ENCODE measurements around the gene DPF3. TPM values are rescaled to one million over a fixed set of nuclear protein-coding genes. Genes with fewer than 3 reads are reported as not detected.

The DPF3 gene
- total and polyA plus RNA-seq, 9 of the 15 experiments (the other 6 are each of a cell fraction or from before 2014, with no cell fraction given) = 0.21 to 4.9 (median 1.2) TPM

GRCh38 chr14:72611506-72611905 lies 282.4 kb downstream of the DPF3 start:
- DNase-seq (ENCODE audit: extremely low read depth in 1 of 4, low spot score in 3 of 4) (no peak), FAIRE-seq (no peak), ATAC-seq (no peak)
- no peaks in the 10 kb centered on the region for H3K4me1 ChIP-seq (replicated peaks in 1 of 2; ENCODE audit: control insufficient read depth in 2 of 2, insufficient read depth in 2 of 2, low read length in 2 of 2)
- WGBS (ENCODE audit: insufficient coverage, low coverage, missing lambda C conversion rate) = 0% methylated on average over 2 of the region's 4 CpGs
- no peak overlapping the region for H3K4me2 ChIP-seq (ENCODE audit: insufficient read depth, low read length)
- H3K27me3 ChIP-seq (ENCODE audit: control insufficient read depth in 2 of 2, insufficient read depth in 2 of 2, low read length in 2 of 2) = peaks cover 0 to 1% of the 10 kb centered on the region in 2 experiments; a peak in 1 of 5 replicates
- no peak overlapping the region for H3K4me3 ChIP-seq
- H3K9me3 ChIP-seq (replicated peaks; ENCODE audit: control insufficient read depth, insufficient read depth, low read depth, low read length) = no peaks in the 10 kb centered on the region
- H3K9me1 ChIP-seq (ENCODE audit: control insufficient read depth, insufficient read depth, low read length) = no peaks in the 10 kb centered on the region
- ChIA-PET POLR2A (interaction anchor here (1.4 kb wide), 1 partner anchor 11 kb away, joined by 3 read pairs; no protein-coding TSS in a partner anchor), CTCF (ENCODE audit: low intra/inter-chr PET ratio) (no interaction called here)
- BruUV-seq (replicated peaks) = no TSS peak
- no peak overlapping the region for H2AFZ ChIP-seq (ENCODE audit: low read depth, low read length)
- no peak for TF ChIP-seq RUNX1 (IDR thresholded peaks at IDR 0.05; ENCODE audit: low read depth)
- no peak for TF ChIP-seq SREBF1 (IDR thresholded peaks at IDR 0.05; ENCODE audit: borderline replicate concordance, low read depth, low read length)
- TF ChIP-seq FOXA3 (CRISPR knock-in tag; conservative IDR thresholded peaks at IDR 0.05 in 1 of 2, IDR thresholded peaks at IDR 0.05 in 1 of 2) = no peak
- TF ChIP-seq ATF1 (CRISPR knock-in tag; IDR thresholded peaks at IDR 0.05) = no peak
- TF ChIP-seq ATF1 (tag; IDR thresholded peaks at IDR 0.05) = no peak
- no peak for TF ChIP-seq MAFF (IDR thresholded peaks at IDR 0.05; ENCODE audit: low read length)
- TF ChIP-seq ZBTB12 (CRISPR knock-in tag; IDR thresholded peaks at IDR 0.05) = no peak
- TF ChIP-seq ZNF274 (IDR thresholded peaks at IDR 0.05; ENCODE audit: borderline replicate concordance, low read depth, low read length) = no peak
- TF ChIP-seq ZFP36 (IDR thresholded peaks at IDR 0.05; ENCODE audit: low read depth, low read length, partially characterized antibody) = no peak
- TF ChIP-seq ZNF696 (CRISPR knock-in tag; conservative IDR thresholded peaks at IDR 0.05) = no peak
- intact Hi-C loops (cut with micrococcal nuclease) (no loop called here), in situ Hi-C loops (cut with MboI) (no loop called here)
- no peak overlapping the region for H3K9ac ChIP-seq (ENCODE audit: insufficient read depth in 1 of 2, low read depth in 2 of 2, low read length in 2 of 2)
- no peaks in the 10 kb centered on the region for H3K79me2 ChIP-seq (ENCODE audit: control insufficient read depth, insufficient read depth, low read length)
- H3K27ac ChIP-seq (ENCODE audit: extremely low read depth, low read depth, low read length) = no peak overlapping the region
- H4K20me1 ChIP-seq (replicated peaks; ENCODE audit: control insufficient read depth, insufficient read depth, low read length) = no peaks in the 10 kb centered on the region
- no peaks in the 10 kb centered on the region for H3K36me3 ChIP-seq (ENCODE audit: control insufficient read depth, insufficient read depth, low read length)

Measured in K562 (cell line).